PC-9 (cell line): ENCODE measurements around the gene TSPAN33. TPM values are rescaled to one million over a fixed set of nuclear protein-coding genes. Genes with fewer than 3 reads are reported as not detected.
"Not testable (repeated sequence)": the region's sequence is repeated elsewhere in the genome, so short reads cannot be mapped to it uniquely, and the experiment has no call there.

Source experiments
- BruUV-seq: library from RNA; stranded (reverse); fragments of 400-500 nt; replicated peaks from 2 replicates; lab custom pipeline; 2021; lab: Mats Ljungman, UMichigan
- CTCF ChIA-PET: fragments of 300-600 bp; sonication (Branson Sonifier 250); formaldehyde crosslinking; loops from one replicate; lab custom pipeline; 2022; ENCODE audit warnings: antibody characterized with exemption; lab: Charles Lee
- POLR2A ChIA-PET: fragments of 300-600 bp; sonication (Branson Sonifier 250); formaldehyde crosslinking; loops from one replicate; lab custom pipeline; 2022; ENCODE audit warnings: antibody characterized with exemption; ENCODE audit not compliant: unreplicated experiment; lab: Charles Lee
- DNase-seq, 2 experiments: peaks; one replicate each; pipeline versions ENCODE4 v3.0.0 to v3.0.0-alpha.2; 2015 to 2022; ENCODE audit warnings: mixed read lengths in 1 of 2
- H2AFZ ChIP-seq: fragments of 200-600 bp; sonication (generic); 2 replicates; pipeline ENCODE4 v1.8.1; 2017; ENCODE audit warnings: antibody characterized with exemption
- H3F3A ChIP-seq: fragments of 200-600 bp; sonication (generic); 2 replicates; pipeline ENCODE4 v1.8.1; 2017; ENCODE audit warnings: antibody characterized with exemption, mild to moderate bottlenecking, low read depth; ENCODE audit not compliant: insufficient read depth
- H3K27ac ChIP-seq: fragments of 200-600 bp; sonication (generic); 2 replicates; pipeline ENCODE4 v1.6.1; 2016; ENCODE audit warnings: mixed run types
- H3K27me3 ChIP-seq: fragments of 200-600 bp; sonication (generic); 2 replicates; pipeline ENCODE4 v1.6.1; 2016; ENCODE audit warnings: low read depth, mixed run types; ENCODE audit not compliant: insufficient read depth
- H3K36me3 ChIP-seq: fragments of 200-600 bp; sonication (generic); 2 replicates; pipeline ENCODE4 v1.6.1; 2016; ENCODE audit warnings: low read depth, mixed run types
- H3K4me1 ChIP-seq: fragments of 200-600 bp; sonication (generic); replicated peaks from 2 replicates; pipeline ENCODE4 v1.6.1; 2016; ENCODE audit warnings: mixed run types; ENCODE audit not compliant: insufficient read depth
- H3K4me2 ChIP-seq: fragments of 200-600 bp; sonication (generic); 2 replicates; pipeline ENCODE4 v1.6.1; 2017; ENCODE audit warnings: mixed run types
- H3K4me3 ChIP-seq: fragments of 200-600 bp; sonication (generic); 2 replicates; pipeline ENCODE4 v1.6.1; 2016; ENCODE audit warnings: mixed run types
- H3K79me2 ChIP-seq: fragments of 200-600 bp; sonication (generic); 2 replicates; pipeline ENCODE4 v1.6.1; 2017; ENCODE audit warnings: low read depth, mixed run types
- H3K9me2 ChIP-seq: fragments of 200-600 bp; sonication (generic); 2 replicates; pipeline ENCODE4 v1.8.1; 2017; ENCODE audit warnings: mild to moderate bottlenecking; ENCODE audit not compliant: insufficient read depth
- H3K9me3 ChIP-seq: fragments of 200-600 bp; sonication (generic); 2 replicates; pipeline ENCODE4 v1.8.1; 2016; ENCODE audit warnings: low read depth; ENCODE audit not compliant: insufficient read depth
- H4K20me1 ChIP-seq: fragments of 200-600 bp; sonication (generic); 2 replicates; pipeline ENCODE4 v1.8.1; 2017; ENCODE audit not compliant: insufficient read depth
- CTCF ChIP-seq: fragments of 200-600 bp; sonication (generic); conservative IDR thresholded peaks from 2 replicates; pipeline ENCODE4 v1.6.1; 2017; ENCODE audit warnings: mixed run types, antibody characterized with exemption, mild to moderate bottlenecking, moderate library complexity
- EZH2 ChIP-seq: fragments of 200-600 bp; sonication (generic); IDR thresholded peaks from 2 replicates; pipeline ENCODE4 v1.8.0; 2017; ENCODE audit warnings: antibody characterized with exemption, low read depth
- intact Hi-C: fragments of 100-400 bp; cut with micrococcal nuclease; formaldehyde crosslinking; loops from one replicate; pipeline ENCODE4 v1.10.0; 2022; ENCODE audit not compliant: unreplicated experiment
- total RNA-seq: library from RNA; stranded (reverse); gene quantifications from 2 replicates; pipeline ENCODE4 v1.2.3, GENCODE V29; 2021

TSPAN33 gene
- total RNA-seq, 1 experiment from 2014 or later = 5.8 TPM

- H3F3A ChIP-seq = no peaks in the 10 kb centered on the region
- H3K27ac ChIP-seq = no peak overlapping the region
- no peaks in the 10 kb centered on the region for H3K9me3 ChIP-seq
- H3K4me1 ChIP-seq = no peaks in the 10 kb centered on the region
- H4K20me1 ChIP-seq = no peaks in the 10 kb centered on the region
- ChIA-PET POLR2A (no interaction called here), CTCF (interaction anchor here (0.6 to 1.2 kb wide), 3 partner anchors 49 to 288 kb away, joined by 3 to 4 read pairs (median 3); no protein-coding TSS in a partner anchor)
- H3K36me3 ChIP-seq = no peaks in the 10 kb centered on the region
- no peaks in the 10 kb centered on the region for H3K9me2 ChIP-seq
- H3K79me2 ChIP-seq = no peaks in the 10 kb centered on the region
- H2AFZ ChIP-seq = no peak overlapping the region
- no TSS peak for BruUV-seq
- no peak overlapping the region for H3K4me3 ChIP-seq
- H3K27me3 ChIP-seq = no peaks in the 10 kb centered on the region
- no peak for DNase-seq
- TF ChIP-seq EZH2 (no peak), CTCF (no peak)
- H3K4me2 ChIP-seq = no peak overlapping the region
- intact Hi-C loops = loop anchor here (5.0 kb wide), 4 partner anchors 320 to 865 kb away; no protein-coding TSS in a partner anchor
These were observed 68.1 kb downstream of the TSPAN33 start for GRCh38 chr7:129212596-129212995.

GRCh38 chr7:129213828-129214227 is 69.3 kb downstream of the TSPAN33 start:
- no TSS peak for BruUV-seq
- Histone ChIP-seq H4K20me1 (no peaks in the 10 kb centered on the region), H3K9me2 (no peaks in the 10 kb centered on the region), H3F3A (no peaks in the 10 kb centered on the region), H3K27ac (no peak overlapping the region), H3K4me1 (no peaks in the 10 kb centered on the region), H3K36me3 (no peaks in the 10 kb centered on the region), H3K9me3 (no peaks in the 10 kb centered on the region), H3K79me2 (no peaks in the 10 kb centered on the region), H2AFZ (no peak overlapping the region), H3K27me3 (no peaks in the 10 kb centered on the region), H3K4me2 (no peak overlapping the region), H3K4me3 (no peak overlapping the region)
- ChIA-PET POLR2A (interaction anchor here (0.5 to 0.7 kb wide), 4 partner anchors 11 to 580 kb away, joined by 3 to 4 read pairs (median 4); partner anchors contain the start of gene AHCYL2), CTCF (interaction anchor here (0.6 to 1.8 kb wide), 10 partner anchors 50 to 787 kb away, joined by 3 to 21 read pairs (median 4); no protein-coding TSS in a partner anchor)
- intact Hi-C loops = loop anchor here (5.0 kb wide), 4 partner anchors 322 to 867 kb away; no protein-coding TSS in a partner anchor
- TF ChIP-seq CTCF = 0 out of 2 replicates have a peak, but pooled peaks have one; percentile 22
- no peak for TF ChIP-seq EZH2
- DNase-seq = peak in 1 of 2 experiments; percentile 61

- H3K4me2 ChIP-seq, H3K9me3 ChIP-seq, H3K27me3 ChIP-seq, H3K4me3 ChIP-seq, H3K36me3 ChIP-seq, H3K27ac ChIP-seq, H3K4me1 ChIP-seq, DNase-seq, H2AFZ ChIP-seq, CTCF ChIA-PET, H4K20me1 ChIP-seq, H3K9me2 ChIP-seq, POLR2A ChIA-PET, BruUV-seq, H3K79me2 ChIP-seq, H3F3A ChIP-seq: not testable (repeated sequence)
- intact Hi-C loops = loop anchor here (5.0 kb wide), 1 partner anchor 127 kb away; no protein-coding TSS in a partner anchor
These were observed 71.2 kb downstream of the TSPAN33 start for GRCh38 chr7:129215691-129216090.

- DNase-seq, H3F3A ChIP-seq, BruUV-seq, H2AFZ ChIP-seq, H3K79me2 ChIP-seq, H3K4me2 ChIP-seq, CTCF ChIA-PET, H3K27ac ChIP-seq, H3K4me1 ChIP-seq, POLR2A ChIA-PET, H3K4me3 ChIP-seq, H3K9me2 ChIP-seq, H3K27me3 ChIP-seq, H4K20me1 ChIP-seq, H3K36me3 ChIP-seq, H3K9me3 ChIP-seq: not testable (repeated sequence)
- intact Hi-C loops = loop anchor here (5.0 kb wide), 1 partner anchor 126 kb away; no protein-coding TSS in a partner anchor
These were observed 71.7 kb downstream of the TSPAN33 start for GRCh38 chr7:129216101-129216715.

GRCh38 chr7:129216821-129217416 is 72.4 kb downstream of the TSPAN33 start:
- H3K27ac ChIP-seq, H3K4me2 ChIP-seq, H3F3A ChIP-seq, H3K4me3 ChIP-seq, H3K4me1 ChIP-seq, H2AFZ ChIP-seq, H3K27me3 ChIP-seq, DNase-seq, POLR2A ChIA-PET, H4K20me1 ChIP-seq, H3K9me3 ChIP-seq, H3K9me2 ChIP-seq, H3K36me3 ChIP-seq, BruUV-seq, H3K79me2 ChIP-seq: not testable (repeated sequence)
- CTCF ChIA-PET = interaction anchor here (0.6 to 2.5 kb wide), 4 partner anchors 9 to 427 kb away, joined by 3 to 14 read pairs (median 4); no protein-coding TSS in a partner anchor
- intact Hi-C loops = loop anchor here (5.0 kb wide), 1 partner anchor 125 kb away; no protein-coding TSS in a partner anchor
